EH (cell line): ENCODE measurements around the gene DAPK1.

ENCODE experiments used
- DNase-seq: peaks from one replicate; pipeline ENCODE4 v3.0.0-alpha.2; 2015; ENCODE audit warnings: low read depth

DAPK1 gene

DNA sequence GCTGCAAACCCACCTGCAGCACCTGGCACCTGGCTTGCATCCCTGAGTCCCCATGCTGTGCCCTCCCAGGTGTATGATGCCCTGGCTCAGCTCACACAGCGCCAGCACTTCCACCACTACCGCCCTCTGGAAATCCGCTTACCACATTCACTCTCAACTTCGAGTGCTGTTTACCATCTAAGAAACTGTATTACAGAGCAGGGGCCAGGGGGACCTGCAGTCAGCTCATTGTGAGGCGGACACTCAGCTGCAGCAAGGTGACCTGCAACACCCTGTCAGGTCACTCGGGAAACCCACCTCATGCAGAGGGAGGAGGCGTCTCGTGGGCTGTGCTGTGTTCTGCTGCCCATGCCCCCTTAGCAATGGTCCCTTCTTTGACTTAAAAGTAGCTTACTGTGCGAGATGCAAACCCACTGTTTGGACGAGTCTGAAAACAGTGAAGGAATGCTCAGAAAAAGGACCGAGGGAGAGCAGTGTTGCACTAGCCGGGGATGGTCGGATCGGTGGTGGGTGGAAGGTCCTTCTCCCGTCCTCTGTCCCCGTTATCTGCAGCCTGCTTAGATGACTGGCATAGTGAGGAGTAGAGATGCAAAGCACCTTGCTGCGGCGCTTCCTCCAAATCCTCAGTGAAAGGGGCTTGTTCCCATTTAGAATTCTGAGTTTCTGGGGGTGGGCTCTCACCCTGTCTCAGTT is 173.1 kb downstream of the DAPK1 start:
- no peak for DNase-seq

DNA sequence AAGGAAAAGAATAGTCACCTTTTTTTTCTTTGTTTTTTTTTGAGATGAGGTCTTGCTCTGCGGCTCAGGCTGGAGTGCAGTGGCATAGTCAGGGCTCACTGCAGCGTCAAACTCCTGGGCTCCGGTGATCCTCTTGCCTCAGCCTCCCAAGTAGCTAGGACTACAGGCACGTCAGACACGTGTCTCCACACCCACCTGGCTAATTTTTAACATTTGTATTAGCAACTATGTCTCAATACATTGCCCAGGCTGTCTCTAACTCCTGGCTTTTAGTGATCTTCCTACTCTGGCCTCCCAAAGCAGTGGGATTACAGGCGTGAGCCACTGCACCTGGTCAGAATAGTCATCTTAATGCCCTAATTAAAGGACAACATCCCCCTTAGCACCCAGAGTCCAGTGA is 173.8 kb downstream of the DAPK1 start:
- DNase-seq = no peak

DNA sequence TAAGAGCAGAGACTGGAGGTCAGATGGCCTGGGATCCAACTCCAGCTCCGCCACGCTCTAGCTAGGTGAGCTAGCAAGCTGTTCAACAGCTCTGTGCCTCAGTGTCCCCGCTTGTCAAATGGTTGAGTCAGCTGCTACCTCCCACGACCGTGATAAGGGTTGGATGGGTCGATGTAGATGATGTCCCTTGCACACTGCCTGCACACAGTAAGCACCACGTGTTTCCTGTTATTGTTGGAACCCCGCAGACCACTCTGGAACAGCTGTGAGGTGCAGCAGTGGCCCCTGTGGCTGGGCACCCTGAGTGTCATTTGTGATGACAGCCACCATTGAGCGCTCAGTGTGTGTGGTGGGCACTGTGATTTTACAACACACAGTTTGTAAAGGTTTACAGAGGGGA is 174.3 kb downstream of the DAPK1 start:
- no peak for DNase-seq

DNA sequence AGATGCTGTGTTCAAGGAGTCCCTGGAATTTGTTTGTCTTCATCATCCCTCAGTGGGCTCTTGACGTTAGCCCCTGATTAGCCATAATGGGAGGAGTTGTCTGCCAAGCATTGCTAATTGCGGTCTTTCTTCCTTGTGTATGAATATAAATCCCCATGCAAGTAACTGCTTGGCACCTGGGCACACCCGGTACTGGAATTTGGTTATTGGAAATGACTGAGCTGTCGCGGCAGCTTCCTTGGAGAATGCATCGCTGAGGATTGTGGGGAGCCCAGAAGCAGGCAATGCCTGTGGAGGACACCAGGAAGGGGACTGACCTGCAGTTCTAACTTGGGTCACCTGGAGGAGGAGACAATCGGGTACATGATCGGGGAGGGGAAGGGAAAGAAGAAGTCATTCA is 174.9 kb downstream of the DAPK1 start:
- no peak for DNase-seq

DNA sequence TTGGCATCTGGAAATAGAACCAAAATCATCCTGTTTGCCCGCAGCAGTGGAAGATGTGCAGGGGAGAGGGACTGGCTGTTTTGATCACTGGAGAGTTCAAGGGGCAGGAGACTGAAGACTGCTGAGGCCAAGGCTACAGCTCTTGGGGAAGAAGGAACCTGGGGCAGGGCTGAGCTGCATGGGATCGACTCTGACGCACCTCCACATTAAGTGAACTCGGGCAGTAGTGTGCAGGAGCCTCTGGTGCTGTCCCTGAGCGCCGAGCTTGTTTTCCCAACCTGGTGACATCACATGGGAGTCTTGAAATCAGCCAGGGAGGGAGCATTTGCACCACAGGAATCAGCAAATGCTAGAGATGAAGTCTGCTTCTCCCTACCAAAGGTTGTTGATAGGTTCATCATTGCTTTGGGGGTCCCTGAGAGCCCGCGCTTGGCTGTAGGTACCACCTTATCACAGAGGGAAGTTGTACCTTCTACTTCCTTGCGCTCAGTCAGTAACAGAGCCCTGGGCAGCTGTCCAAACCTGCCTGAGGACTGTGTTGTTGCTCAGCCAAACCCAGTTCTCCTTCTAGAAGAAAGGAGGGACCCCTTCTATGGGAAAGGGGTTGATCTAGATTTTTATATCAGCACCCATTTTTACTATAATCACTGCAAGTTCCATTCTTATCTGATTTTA is 175.9 kb downstream of the DAPK1 start:
- DNase-seq = no peak

DNA sequence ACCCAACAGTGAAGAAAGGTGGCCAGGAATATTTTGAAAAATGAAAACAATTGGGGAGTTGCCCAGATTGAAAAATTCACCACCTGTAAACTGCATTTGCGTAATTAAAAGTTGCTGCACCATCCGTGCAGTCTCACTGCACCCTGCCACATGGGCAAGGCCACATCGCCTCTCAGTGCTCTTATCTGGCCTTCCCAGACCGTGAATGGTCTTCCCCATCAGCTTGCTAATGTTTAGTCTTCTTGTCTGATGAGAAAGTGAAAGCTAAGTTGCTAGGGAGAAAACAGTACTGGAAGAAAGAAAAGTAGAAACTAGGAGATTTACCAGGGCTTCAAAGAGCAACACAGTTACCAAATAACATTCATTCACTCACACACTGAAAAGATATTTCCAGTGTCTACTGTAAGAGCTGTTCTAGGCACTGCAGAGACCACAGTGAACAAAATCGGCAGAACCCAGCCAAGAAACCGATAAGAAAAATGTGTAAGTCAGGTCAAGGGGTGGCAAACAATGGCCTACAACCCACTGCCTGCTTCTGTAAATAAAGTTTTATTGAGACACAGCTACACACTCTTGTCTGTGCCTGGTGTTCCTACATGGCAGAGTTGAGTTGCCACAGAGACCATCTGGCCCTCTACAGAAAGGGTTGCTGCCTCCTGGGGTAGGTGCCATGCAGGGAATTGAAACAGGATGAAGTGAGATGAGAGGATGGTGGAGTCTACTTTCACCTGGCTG is 177.1 kb downstream of the DAPK1 start:
- no peak for DNase-seq

DNA sequence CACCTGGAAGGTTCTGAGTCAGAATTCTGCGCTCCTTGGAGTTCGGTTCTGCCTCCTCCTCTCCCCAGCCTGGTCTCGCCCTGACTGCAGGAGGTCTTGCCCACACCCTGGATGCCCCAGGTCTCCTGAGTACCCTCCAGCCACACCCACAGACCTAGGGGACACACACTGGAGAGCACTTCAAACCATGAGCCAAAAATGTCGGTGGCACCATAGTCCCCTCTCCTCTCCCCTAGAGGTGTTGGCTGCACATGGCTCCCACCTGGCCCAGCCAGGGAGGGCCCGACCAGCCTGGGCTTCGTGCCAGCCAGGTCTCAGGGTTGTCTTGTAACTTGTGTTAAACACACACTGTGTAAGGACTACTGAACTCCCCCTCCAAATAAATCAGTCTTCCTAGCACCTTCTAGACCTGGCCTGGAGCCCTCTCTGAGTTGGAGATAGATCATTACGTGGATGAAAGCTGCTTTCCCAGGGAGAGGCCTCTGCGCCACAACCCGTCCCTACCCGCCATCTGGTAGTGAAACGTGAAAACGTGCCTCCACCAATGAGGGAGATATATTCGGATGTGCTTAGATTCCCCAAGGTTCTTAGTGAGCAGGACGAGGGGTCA is 178.3 kb downstream of the DAPK1 start:
- DNase-seq = no peak

DNA sequence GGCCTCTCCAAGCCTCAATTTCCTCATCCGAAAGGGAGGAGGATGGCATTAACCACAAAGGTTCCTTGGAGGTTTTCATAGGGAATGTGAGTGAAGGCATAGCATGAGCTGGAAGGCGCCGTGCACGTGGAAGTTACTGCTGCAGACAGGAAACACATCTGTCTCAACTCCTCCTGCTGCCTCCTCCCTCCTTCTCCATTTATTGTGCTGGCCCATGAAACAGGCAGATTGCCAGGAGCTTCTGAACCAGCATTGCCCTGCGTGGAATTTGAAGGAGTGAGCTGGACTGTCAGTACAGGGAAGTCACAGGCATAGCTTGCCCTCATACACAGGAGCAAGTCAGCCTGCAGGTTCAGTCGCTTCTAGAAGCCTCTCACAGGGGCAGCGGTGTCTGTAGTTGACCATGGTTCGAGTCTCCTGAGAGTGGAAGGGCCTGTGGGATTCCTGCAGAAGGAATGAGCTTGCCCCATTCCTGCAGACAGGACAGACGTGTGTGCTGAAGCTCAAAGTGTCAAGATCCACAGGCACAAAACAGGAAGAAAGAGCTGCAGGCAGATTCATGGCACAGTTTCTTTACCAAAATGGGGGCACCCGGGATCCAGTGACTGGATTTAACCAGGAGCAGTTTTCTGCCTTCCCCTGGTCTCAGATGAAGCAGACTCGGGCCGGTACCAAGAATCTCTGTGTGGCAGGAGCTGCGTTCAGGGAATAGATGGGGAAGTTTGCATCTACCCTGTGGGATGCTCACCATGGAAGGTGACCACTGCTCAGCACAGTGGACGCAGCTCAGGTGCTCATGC is 179.5 kb downstream of the DAPK1 start:
- DNase-seq = peak; percentile 36

DNA sequence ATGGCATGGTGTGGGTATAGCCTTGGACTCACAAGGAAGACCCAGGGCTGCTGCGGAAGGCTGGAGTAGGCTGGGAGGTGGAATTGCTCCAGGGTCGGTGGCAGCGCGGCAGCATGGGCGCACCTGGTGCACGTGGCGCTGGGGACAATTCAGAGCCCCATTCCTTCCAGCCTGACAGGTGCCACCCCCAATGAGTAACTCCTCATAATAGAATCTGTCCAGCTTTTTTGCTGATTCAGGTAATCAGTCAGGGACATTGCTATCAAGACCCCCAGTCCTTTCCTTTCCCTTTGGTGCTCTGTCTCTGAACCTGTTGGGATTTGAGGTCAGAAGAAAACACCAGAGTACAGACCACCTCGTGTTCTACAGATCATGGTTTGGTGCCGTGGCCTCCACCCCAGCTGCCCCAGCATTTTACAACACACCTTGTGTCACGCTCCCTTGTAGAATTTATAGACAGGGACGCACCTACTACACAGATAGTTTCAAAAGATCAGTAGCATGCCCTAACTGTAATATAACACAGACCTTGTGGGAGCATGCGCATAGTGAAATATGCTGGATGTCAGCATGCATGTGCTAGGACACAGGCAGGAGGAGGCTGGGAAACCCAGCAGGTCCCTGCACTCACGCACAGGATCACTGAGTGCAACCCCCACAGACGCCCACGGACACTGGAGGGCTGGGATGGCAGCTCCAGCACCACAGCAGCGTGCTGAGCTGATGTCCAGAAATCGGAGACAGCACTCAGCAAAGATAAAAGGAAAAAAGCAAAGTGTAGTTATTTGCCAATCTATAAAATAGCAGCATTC is 180.3 kb downstream of the DAPK1 start:
- no peak for DNase-seq

DNA sequence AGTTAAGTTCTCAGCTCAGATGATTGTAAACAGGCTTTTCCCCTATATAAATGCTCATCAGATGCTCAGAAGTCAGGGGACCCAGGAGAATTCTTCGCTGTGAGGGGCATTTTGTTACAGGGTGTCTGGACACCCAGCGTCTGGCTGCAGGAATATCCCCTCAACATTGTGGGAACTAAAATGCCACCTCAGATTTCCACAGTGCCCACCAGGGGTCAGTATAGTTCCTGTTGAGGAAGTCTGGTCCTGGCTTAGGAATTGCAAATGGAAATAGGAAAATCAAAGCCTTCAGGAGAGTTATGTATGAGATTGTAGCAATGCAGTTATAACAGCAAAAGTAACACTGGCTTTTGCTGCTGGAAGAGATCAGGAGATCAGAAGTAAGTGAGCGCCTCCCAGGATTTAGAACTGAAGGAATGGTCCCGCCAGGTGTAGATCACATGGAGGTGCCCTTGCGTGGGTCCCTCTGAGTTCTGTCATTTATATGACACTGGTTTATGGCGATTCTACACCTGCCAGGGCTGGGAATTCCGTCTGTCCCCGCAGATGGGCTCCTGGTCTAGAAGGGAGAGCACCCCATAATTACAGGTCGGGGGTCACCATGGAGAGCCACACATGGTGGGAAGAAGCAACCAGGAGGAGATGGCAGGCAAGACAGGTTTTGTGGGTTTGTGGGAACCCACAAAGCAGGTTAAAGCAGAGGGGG is 181.1 kb downstream of the DAPK1 start:
- peak; percentile 73 for DNase-seq

DNA sequence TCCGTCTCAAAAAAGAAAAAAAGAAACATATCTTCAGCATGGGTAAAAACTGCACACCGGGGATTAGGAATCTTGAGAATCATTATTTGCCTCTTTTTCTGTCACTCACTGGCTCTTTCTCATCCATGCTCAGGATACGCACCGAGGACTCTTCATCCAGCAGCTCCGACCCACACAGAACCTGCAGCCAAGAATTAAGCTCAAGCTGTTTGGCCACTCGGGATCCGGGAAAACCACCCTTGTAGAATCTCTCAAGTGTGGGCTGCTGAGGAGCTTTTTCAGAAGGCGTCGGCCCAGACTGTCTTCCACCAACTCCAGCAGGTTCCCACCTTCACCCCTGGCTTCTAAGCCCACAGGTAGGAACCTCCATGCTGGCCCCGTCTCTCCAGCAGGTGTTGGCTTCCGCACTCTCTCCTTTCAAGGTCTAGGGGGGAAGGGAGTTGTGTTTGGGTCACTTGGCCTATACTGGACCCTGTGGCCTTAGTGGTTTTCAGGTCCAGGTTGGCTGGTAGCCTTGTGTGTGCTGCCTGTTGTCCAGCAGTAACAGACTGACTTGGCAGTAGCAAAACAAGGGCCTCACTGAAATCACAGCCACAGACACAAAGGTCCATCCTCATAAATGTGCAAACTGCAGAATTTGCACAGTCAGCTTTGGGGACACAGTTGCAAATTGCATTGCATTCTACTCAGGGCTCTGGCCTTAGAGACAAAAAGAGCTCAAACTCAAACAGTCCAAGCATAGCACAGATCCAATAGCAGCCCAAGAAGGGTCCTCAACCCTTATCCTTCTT is 183.8 kb downstream of the DAPK1 start:
- no peak for DNase-seq

DNA sequence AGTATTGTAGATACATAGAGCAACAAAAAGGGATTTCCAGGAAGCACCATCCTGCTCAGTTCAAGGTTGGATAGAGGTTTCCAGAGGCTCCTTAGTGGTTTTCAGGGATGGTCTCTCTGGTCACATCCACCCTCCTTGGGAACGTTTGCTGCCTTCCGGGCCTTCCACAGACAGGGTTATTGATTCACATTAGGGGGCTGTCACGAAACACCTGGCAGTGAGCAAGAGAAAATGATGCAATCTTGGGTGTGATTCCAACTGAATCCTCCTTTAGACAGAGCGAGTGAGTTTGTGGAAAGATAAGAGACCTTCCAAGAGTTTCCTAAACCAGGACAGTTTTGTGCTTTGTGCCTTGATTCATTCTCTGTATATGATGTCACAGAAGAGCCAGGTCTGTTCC is 184.4 kb downstream of the DAPK1 start:
- no peak for DNase-seq

DNA sequence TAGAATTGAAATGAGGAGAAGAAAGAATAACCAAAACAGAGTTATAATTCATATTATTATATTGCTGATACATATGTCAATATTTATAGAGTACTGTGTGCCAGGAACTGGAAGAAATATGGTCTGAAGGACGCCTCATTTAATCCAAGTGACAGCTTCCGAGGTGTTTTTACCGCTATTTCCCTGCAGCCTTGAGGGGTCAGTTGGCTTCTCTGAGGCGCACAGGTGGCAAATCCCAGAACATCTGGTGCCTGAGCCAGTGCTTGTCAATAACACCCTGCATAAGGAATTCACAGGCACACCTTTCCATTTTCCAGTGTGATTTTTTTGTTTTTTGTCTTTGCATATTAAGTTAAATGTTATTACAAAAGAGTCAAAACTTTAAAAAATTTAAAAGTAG is 185.0 kb downstream of the DAPK1 start:
- DNase-seq = no peak

DNA sequence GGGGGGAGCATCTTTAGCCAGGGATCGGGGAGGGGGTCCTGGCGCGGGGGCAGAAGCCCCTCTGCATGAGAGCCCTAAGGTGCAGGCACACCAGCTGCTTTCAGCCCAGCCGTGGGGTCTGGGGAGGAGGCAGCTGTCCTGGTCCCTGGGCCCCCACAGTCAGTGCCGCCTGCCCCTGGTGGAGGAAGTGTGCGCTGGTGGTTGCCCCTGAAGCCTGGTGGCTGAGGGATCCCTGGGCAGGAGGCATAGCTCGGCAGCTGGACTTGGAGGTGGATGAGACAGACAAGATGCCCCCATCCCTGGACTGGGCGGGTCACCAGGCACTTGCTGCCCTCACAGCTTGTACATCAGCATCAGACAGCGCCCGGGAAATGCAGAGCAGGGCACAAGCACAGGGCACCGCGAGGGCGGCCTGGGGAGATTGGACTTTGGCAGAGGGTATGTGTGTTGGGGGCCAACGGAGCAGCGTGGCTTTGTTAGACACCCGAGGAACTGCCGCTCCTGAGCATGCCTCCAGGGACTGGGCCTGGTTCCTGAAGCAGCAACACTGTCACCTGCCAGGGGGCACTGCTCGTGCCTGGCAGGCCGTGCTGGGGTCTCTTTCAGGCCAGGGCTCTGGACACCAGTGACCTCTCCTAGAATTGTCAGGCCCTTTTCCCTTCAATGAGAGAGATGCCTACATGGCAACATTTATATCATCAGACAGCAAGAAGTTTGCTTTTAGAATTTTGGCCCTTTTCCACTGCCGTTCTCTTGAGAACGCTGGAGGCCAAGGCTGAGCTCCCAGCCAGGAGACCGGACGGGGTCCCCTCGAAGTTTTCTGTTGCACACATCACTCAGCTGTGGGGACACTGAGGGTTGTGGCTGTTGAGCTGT is 186.3 kb downstream of the DAPK1 start:
- no peak for DNase-seq

DNA sequence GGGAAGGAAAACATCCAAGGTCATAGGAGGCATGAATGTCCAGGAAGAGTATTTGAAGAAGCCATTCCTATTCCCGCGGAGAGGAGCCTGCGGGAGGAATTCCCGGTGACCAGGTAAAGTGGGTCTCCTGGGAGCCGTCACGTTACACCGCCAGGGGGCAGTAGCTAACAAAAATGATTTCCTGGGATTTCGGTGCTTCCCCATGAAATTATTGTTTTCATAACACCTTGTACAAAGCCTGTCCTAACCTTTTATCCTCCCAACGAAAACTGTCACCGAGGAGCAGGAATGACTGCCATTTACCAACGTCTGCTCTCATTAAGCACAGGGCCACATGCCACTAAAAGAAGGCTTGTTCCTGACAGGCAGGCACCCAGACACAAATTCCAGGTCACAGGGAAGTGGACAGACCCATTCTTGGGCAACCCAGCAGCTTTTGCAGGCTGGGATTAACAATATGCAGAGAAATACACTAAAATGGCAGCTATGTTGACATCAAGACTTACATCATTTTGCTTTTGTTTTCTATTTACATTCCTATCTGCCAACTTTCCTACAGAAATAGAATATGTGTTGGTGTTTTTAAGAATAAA is 187.1 kb downstream of the DAPK1 start:
- peak; percentile 47 for DNase-seq

DNA sequence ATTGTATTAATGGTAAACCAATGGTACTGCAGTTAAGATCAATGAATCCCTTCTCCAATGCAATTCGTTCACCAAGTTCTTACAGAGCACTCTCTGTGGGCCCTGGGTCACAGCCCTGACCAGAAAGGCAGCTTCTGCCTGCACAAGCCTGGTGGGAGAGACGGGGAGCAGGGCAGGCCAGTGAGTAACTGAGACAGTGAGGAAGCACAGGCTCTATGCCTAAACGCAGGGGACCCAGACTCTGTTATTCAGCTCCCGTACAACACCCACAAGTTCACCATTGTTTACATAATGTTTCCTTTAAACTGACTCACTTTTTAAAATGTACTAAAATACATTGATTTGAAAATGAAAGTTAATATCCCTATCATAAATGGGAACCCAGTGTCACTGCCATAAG is 187.8 kb downstream of the DAPK1 start:
- no peak for DNase-seq

DNA sequence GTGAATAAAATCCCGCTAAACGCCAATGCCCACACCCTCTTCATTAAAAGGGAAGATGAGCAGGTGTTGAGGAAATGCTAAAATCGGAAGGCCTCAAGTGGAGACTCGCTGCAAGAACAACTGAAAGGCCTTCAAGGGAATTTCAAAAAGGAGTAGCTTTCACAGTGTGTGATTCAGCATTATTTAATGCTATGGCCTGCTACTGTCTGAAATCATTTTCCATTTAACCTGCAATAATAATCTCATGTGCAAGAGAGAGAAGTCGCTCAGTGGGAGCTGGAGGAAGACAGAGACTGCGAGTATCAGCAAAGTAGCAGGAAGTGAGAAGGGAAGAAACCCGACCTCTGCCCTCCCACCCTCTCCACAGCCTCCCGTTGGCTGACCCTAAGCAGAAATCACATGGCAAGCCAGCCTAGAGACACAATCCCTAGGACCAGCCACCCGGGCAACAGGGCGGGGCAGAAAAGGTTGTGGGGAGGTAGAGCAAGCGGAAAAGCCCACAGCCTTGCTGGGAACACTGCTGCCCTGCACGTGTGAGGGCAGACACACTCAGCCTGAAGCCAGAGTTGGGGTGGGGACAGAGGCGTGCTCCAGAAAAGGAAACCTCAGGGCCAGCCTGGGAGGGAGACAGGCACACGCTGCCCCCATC is 188.3 kb downstream of the DAPK1 start:
- no peak for DNase-seq
